Cardiac fibroblast (primary cell): ENCODE data around the gene CBY1.

Source experiments
- DNase-seq, 2 donors: peaks; one replicate each; pipeline versions ENCODE4 v3.0.0 to v3.0.0-alpha.2; 2010; ENCODE audit warnings: low read depth in 2 of 2
- H3K4me3 ChIP-seq, 2 donors: replicated peaks in 1 of 2; 1 replicate in 1 of 2; 2 replicates in 1 of 2; pipeline ENCODE4 v1.5.1; 2011; ENCODE audit warnings: low read depth in 2 of 2, low read length in 2 of 2, mild to moderate bottlenecking in 2 of 2, moderate library complexity in 1 of 2
- CTCF ChIP-seq: IDR thresholded peaks from one replicate; pipeline ENCODE4 v1.5.1; 2011; ENCODE audit warnings: low read depth, mild to moderate bottlenecking, low read length, inconsistent platforms

The CBY1 gene

GRCh38 chr22:38706101-38706900 is 49.9 kb downstream of the CBY1 start:
- H3K4me3 ChIP-seq: peak overlapping the region; percentile 94 to 95
- TF ChIP-seq CTCF: no peak
- DNase-seq: peak; percentile 35 to 53

GRCh38 chr22:38706901-38707195 is 50.4 kb downstream of the CBY1 start:
- TF ChIP-seq CTCF: no peak

GRCh38 chr22:38707346-38707745 is 50.9 kb downstream of the CBY1 start:
- peak overlapping the region; percentile 94 to 95 for H3K4me3 ChIP-seq
- TF ChIP-seq CTCF: no peak
- peak; percentile 32 to 68 for DNase-seq

More at GRCh38 chr22:38706901-38707195, 50.4 kb downstream of the CBY1 start:
- H3K4me3 ChIP-seq: peak overlapping the region; percentile 94 to 95
- DNase-seq: peak in 1 of 2 donors; percentile 15

- TF ChIP-seq CTCF: no peak
Measured at GRCh38 chr22:38707984-38708383, 51.5 kb downstream of the CBY1 start.

GRCh38 chr22:38709306-38709705 is 52.9 kb downstream of the CBY1 start:
- H3K4me3 ChIP-seq: no peak overlapping the region
- no peak for DNase-seq

More at GRCh38 chr22:38707984-38708383, 51.5 kb downstream of the CBY1 start:
- no peak for DNase-seq
- no peak overlapping the region for H3K4me3 ChIP-seq

GRCh38 chr22:38710351-38710750 is 53.9 kb downstream of the CBY1 start:
- no peak for TF ChIP-seq CTCF
- no peak overlapping the region for H3K4me3 ChIP-seq
- no peak for DNase-seq

More at GRCh38 chr22:38709306-38709705, 52.9 kb downstream of the CBY1 start:
- no peak for TF ChIP-seq CTCF
